IMR-90 (cell line): ENCODE data around the gene DSG3. TPM values are rescaled to one million over a fixed set of nuclear protein-coding genes. Genes with fewer than 3 reads are reported as not detected.

ENCODE experiments used
- ATAC-seq: fragments of 200-7000 bp; cut with Tn5 transposase; 2 replicates; pipeline ENCODE4 v1.9.1; 2020; ENCODE audit warnings: low read depth, mild to moderate bottlenecking, moderate library complexity
- BruUV-seq: library from RNA; stranded (reverse); fragments of 400-500 nt; replicated peaks from 2 replicates; lab custom pipeline; 2021; lab: Mats Ljungman, UMichigan
- CTCF ChIA-PET: fragments of 300-600 bp; formaldehyde crosslinking; extraction: SDS; loops from one replicate; lab custom pipeline; 2021; ENCODE audit warnings: antibody characterized with exemption; lab: Yijun Ruan, JAX
- POLR2A ChIA-PET: fragments of 300-600 bp; sonication (Branson Sonifier 250); formaldehyde crosslinking; loops from one replicate; lab custom pipeline; 2022; ENCODE audit warnings: antibody characterized with exemption; ENCODE audit not compliant: unreplicated experiment; lab: Charles Lee
- DNase-seq: peaks from one replicate; pipeline ENCODE4 v3.0.0; 2013
- H2AFZ ChIP-seq: replicated peaks from 2 replicates; pipeline ENCODE3; 2013; ENCODE audit warnings: low read length, mild to moderate bottlenecking; ENCODE audit not compliant: poor library complexity
- H2AK5ac ChIP-seq: 2 replicates; pipeline ENCODE4 v1.6.1; 2013; ENCODE audit warnings: low read depth, low read length, inconsistent platforms
- H2AK9ac ChIP-seq: replicated peaks from 2 replicates; pipeline ENCODE3; 2013; ENCODE audit warnings: mild to moderate bottlenecking, low read depth, low read length, moderate library complexity; ENCODE audit not compliant: poor library complexity
- H2BK120ac ChIP-seq: 2 replicates; pipeline ENCODE4 v1.6.1; 2013; ENCODE audit warnings: low read depth, low read length, inconsistent platforms
- H2BK15ac ChIP-seq: 3 replicates; pipeline ENCODE4 v1.6.1; 2013; ENCODE audit warnings: low read depth, low read length, inconsistent platforms
- H2BK20ac ChIP-seq: 2 replicates; pipeline ENCODE4 v1.6.1; 2013; ENCODE audit warnings: low read depth, mild to moderate bottlenecking, inconsistent platforms, low read length, moderate library complexity
- H2BK5ac ChIP-seq: 2 replicates; pipeline ENCODE4 v1.6.1; 2013; ENCODE audit warnings: mild to moderate bottlenecking, low read depth, low read length, inconsistent platforms; ENCODE audit not compliant: poor library complexity, severe bottlenecking
- H3K14ac ChIP-seq: replicated peaks from 2 replicates; pipeline ENCODE4 v1.6.1; 2013; ENCODE audit warnings: low read depth, low read length, inconsistent platforms
- H3K18ac ChIP-seq: 2 replicates; pipeline ENCODE4 v1.6.1; 2013; ENCODE audit warnings: low read depth, low read length, control low read depth
- H3K23ac ChIP-seq: 2 replicates; pipeline ENCODE4 v1.6.1; 2013; ENCODE audit warnings: low read depth, low read length, inconsistent platforms
- H3K27ac ChIP-seq: 2 replicates; pipeline ENCODE4 v1.5.1; 2013; ENCODE audit warnings: mild to moderate bottlenecking, control low read depth, low read length; ENCODE audit not compliant: insufficient read depth
- H3K27me3 ChIP-seq: 2 replicates; pipeline ENCODE4 v1.6.1; 2013; ENCODE audit warnings: low read length; ENCODE audit not compliant: control insufficient read depth, insufficient read depth
- H3K36me3 ChIP-seq: 2 replicates; pipeline ENCODE4 v1.6.1; 2013; ENCODE audit warnings: low read length, mixed read lengths; ENCODE audit not compliant: control insufficient read depth, insufficient read depth
- H3K4ac ChIP-seq: 2 replicates; pipeline ENCODE4 v1.6.1; 2013; ENCODE audit warnings: low read depth, low read length, inconsistent platforms
- H3K4me1 ChIP-seq: 2 replicates; pipeline ENCODE4 v1.6.1; 2013; ENCODE audit warnings: low read length, mixed read lengths; ENCODE audit not compliant: control insufficient read depth, insufficient read depth
- H3K4me2 ChIP-seq: 2 replicates; pipeline ENCODE4 v1.6.1; 2013; ENCODE audit warnings: low read depth, mild to moderate bottlenecking, control low read depth, low read length, moderate library complexity
- H3K4me3 ChIP-seq: 2 replicates; pipeline ENCODE4 v1.5.1; 2013; ENCODE audit warnings: low read depth, mild to moderate bottlenecking, control low read depth, low read length, moderate library complexity; ENCODE audit not compliant: insufficient read depth
- H3K56ac ChIP-seq: 2 replicates; pipeline ENCODE4 v1.6.1; 2013; ENCODE audit warnings: low read length, inconsistent platforms; ENCODE audit not compliant: insufficient read depth; ENCODE audit errors: extremely low read depth
- H3K79me1 ChIP-seq, 2 experiments: 2 replicates each; pipeline ENCODE4 v1.6.1; 2013; ENCODE audit warnings: low read length in 2 of 2, inconsistent platforms in 1 of 2, low read depth in 1 of 2
- H3K9ac ChIP-seq: 2 replicates; pipeline ENCODE4 v1.6.1; 2013; ENCODE audit warnings: low read depth, low read length, control low read depth
- H3K9me1 ChIP-seq: 2 replicates; pipeline ENCODE4 v1.6.1; 2013; ENCODE audit warnings: low read length, inconsistent platforms; ENCODE audit not compliant: insufficient read depth
- H3K9me3 ChIP-seq: 2 replicates; pipeline ENCODE4 v1.6.1; 2013; ENCODE audit warnings: low read length; ENCODE audit not compliant: control insufficient read depth, insufficient read depth
- H4K20me1 ChIP-seq: 2 replicates; pipeline ENCODE4 v1.6.1; 2013; ENCODE audit warnings: low read length, inconsistent platforms; ENCODE audit not compliant: insufficient read depth
- H4K5ac ChIP-seq: 2 replicates; pipeline ENCODE4 v1.6.1; 2013; ENCODE audit warnings: mild to moderate bottlenecking, low read depth, low read length, control low read depth
- H4K8ac ChIP-seq, 2 experiments: 2 replicates each; pipeline ENCODE4 v1.6.1; 2013; ENCODE audit warnings: low read depth in 2 of 2, low read length in 2 of 2, control low read depth in 1 of 2, inconsistent platforms in 1 of 2
- H4K91ac ChIP-seq: 2 replicates; pipeline ENCODE4 v1.6.1; 2013; ENCODE audit warnings: low read depth, low read length, inconsistent platforms; ENCODE audit not compliant: insufficient read depth
- BHLHE40 ChIP-seq: fragments of 150-350 bp; IDR thresholded peaks from 2 replicates; pipeline ENCODE4 v1.6.1; 2016; ENCODE audit warnings: mild to moderate bottlenecking, low read depth, low read length
- CHD1 ChIP-seq: IDR thresholded peaks from 2 replicates; pipeline ENCODE4 v1.6.1; 2012; ENCODE audit warnings: low read depth, low read length, improper control_type of control experiment
- FOS ChIP-seq: fragments of 150-350 bp; IDR thresholded peaks from 2 replicates; pipeline ENCODE4 v1.6.1; 2016; ENCODE audit warnings: low read depth, low read length
- MAZ ChIP-seq: IDR thresholded peaks from 2 replicates; pipeline ENCODE4 v1.6.1; 2012; ENCODE audit warnings: low read depth, mild to moderate bottlenecking, low read length, improper control_type of control experiment, moderate library complexity, borderline replicate concordance
- MXI1 ChIP-seq: IDR thresholded peaks from 2 replicates; pipeline ENCODE4 v1.6.1; 2012; ENCODE audit warnings: low read depth, mild to moderate bottlenecking, low read length, moderate library complexity, borderline replicate concordance
- POLR2A ChIP-seq: IDR thresholded peaks from 2 replicates; pipeline ENCODE4 v1.6.1; 2012; ENCODE audit warnings: mild to moderate bottlenecking, low read depth, low read length
- RCOR1 ChIP-seq: IDR thresholded peaks from 2 replicates; pipeline ENCODE4 v1.6.1; 2012; ENCODE audit warnings: mild to moderate bottlenecking, low read length, improper control_type of control experiment; ENCODE audit not compliant: insufficient replicate concordance
- RFX5 ChIP-seq: IDR thresholded peaks from 2 replicates; pipeline ENCODE4 v1.8.0; 2012; ENCODE audit warnings: low read depth, mild to moderate bottlenecking, low read length, moderate library complexity
- SMC3 ChIP-seq: fragments of 150-350 bp; IDR thresholded peaks from 2 replicates; pipeline ENCODE4 v1.6.1; 2016; ENCODE audit warnings: low read depth, mild to moderate bottlenecking, antibody characterized with exemption, low read length, moderate library complexity
- WGBS, 2 experiments: methylation state at CpG; one replicate each; pipeline versions ENCODE4 v1.1.5 to v1.1.7; 2013; ENCODE audit warnings: missing lambda C conversion rate in 2 of 2; ENCODE audit not compliant: insufficient read length in 1 of 2; ENCODE audit errors: extremely low coverage in 2 of 2; 5-methylcytosine and 5-hydroxymethylcytosine counted together
- dilution Hi-C: fragments of 300-500 bp; cut with HindIII; formaldehyde crosslinking; loops from one replicate; pipeline ENCODE4 v1.14.3; 2018; ENCODE audit warnings: low sequenced_read_pairs; ENCODE audit not compliant: unreplicated experiment
- in situ Hi-C: fragments of 300-500 bp; cut with MboI; formaldehyde crosslinking; loops from 3 replicates; pipeline ENCODE4 v1.14.3; 2019; ENCODE audit warnings: low sequenced_read_pairs, inconsistent platforms, mixed read lengths
- intact Hi-C: fragments of 100-400 bp; cut with micrococcal nuclease; formaldehyde crosslinking; loops from 2 replicates; pipeline ENCODE4 v1.10.0; 2022
- polyA plus RNA-seq, 3 experiments: library from polyadenylated mRNA; depleted of rRNA; stranded (reverse); fragments of >200 nt; gene quantifications; 2 replicates each; pipeline ENCODE4 v1.2.3, GENCODE V29; 2012; ENCODE audit warnings: low replicate concordance in 1 of 3
- total RNA-seq: library from RNA; depleted of rRNA; stranded (reverse); fragments of >200 nt; gene quantifications from 2 replicates; pipeline ENCODE4 v1.2.3, GENCODE V29; 2012
- TF ChIP-seq, protein P1 (sequence below): fragments of 150-350 bp; IDR thresholded peaks from 2 replicates; pipeline ENCODE4 v1.6.1; 2016; ENCODE audit warnings: low read depth, mild to moderate bottlenecking, low read length, moderate library complexity, borderline replicate concordance
- TF ChIP-seq, protein P2 (sequence below): conservative IDR thresholded peaks from 2 replicates; pipeline ENCODE4 v1.5.1; 2012; ENCODE audit warnings: mild to moderate bottlenecking, low read depth, low read length, improper control_type of control experiment
- TF ChIP-seq, protein P3 (sequence below): fragments of 150-350 bp; IDR thresholded peaks from 2 replicates; pipeline ENCODE4 v1.6.1; 2017; ENCODE audit warnings: mild to moderate bottlenecking, antibody characterized with exemption, low read length, low read depth

DSG3 gene
- total and polyA plus RNA-seq, 2 of the 4 experiments (the other 2 are of a cell fraction) = not detected

DNA sequence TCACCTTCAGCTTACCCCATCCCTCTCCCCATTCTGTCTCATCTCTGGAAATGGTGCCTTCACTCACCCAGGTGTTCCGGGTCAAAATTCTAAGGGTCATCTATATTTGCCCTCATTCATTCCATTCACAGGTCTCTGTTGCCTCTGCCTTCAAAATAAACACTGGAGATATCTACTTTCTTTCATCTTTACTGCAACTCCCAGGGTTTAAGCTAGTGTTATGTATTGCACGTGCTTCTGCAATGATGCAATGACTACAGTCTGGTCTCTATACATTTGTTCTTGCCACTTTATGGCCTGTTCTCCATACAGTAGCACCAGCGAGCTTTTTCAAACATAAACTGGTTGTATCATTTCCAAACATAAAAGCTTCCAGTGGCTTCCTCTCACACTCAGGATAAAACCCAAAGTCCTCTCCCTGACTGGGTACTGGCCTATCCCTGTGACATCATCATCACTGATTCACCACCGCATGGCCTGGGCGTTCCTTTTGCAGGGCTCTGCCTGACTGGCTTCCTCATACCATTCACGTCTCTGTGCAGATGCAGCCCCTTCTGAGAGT is 64.7 kb downstream of the DSG3 start:
- ChIA-PET POLR2A (no interaction called here), CTCF (interaction anchor here (0.6 kb wide), 1 partner anchor 65 kb away, joined by 4 read pairs; no protein-coding TSS in a partner anchor)
- H3K4me1 ChIP-seq = no peaks in the 10 kb centered on the region
- no peak overlapping the region for H3K18ac ChIP-seq
- H2AK9ac ChIP-seq = no peak overlapping the region
- in situ Hi-C loops = no loop called here
- H3K4ac ChIP-seq = no peak overlapping the region
- no peak overlapping the region for H3K14ac ChIP-seq
- no peak overlapping the region for H2BK15ac ChIP-seq
- no peaks in the 10 kb centered on the region for H3K36me3 ChIP-seq
- WGBS, 2 experiments = 43% methylated on average over 1 of the region's 6 CpGs; no CpG with 5 or more reads in 1 of the 2 experiments
- ATAC-seq (peak; percentile 95), DNase-seq (peak; percentile 71)
- no peaks in the 10 kb centered on the region for H3K79me1 ChIP-seq
- H4K20me1 ChIP-seq = no peaks in the 10 kb centered on the region
- H4K91ac ChIP-seq = no peak overlapping the region
- no peak overlapping the region for H2BK120ac ChIP-seq
- no peak overlapping the region for H3K56ac ChIP-seq
- no peak overlapping the region for H2AK5ac ChIP-seq
- no peaks in the 10 kb centered on the region for H3K9me3 ChIP-seq
- intact Hi-C loops = no loop called here
- no peak overlapping the region for H3K23ac ChIP-seq
- H4K5ac ChIP-seq = no peak overlapping the region
- TF ChIP-seq MXI1 = no peak
- TF ChIP-seq, protein P1, sequence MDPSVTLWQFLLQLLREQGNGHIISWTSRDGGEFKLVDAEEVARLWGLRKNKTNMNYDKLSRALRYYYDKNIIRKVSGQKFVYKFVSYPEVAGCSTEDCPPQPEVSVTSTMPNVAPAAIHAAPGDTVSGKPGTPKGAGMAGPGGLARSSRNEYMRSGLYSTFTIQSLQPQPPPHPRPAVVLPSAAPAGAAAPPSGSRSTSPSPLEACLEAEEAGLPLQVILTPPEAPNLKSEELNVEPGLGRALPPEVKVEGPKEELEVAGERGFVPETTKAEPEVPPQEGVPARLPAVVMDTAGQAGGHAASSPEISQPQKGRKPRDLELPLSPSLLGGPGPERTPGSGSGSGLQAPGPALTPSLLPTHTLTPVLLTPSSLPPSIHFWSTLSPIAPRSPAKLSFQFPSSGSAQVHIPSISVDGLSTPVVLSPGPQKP = no peak
- no peak for TF ChIP-seq MAZ
- TF ChIP-seq, protein P2, sequence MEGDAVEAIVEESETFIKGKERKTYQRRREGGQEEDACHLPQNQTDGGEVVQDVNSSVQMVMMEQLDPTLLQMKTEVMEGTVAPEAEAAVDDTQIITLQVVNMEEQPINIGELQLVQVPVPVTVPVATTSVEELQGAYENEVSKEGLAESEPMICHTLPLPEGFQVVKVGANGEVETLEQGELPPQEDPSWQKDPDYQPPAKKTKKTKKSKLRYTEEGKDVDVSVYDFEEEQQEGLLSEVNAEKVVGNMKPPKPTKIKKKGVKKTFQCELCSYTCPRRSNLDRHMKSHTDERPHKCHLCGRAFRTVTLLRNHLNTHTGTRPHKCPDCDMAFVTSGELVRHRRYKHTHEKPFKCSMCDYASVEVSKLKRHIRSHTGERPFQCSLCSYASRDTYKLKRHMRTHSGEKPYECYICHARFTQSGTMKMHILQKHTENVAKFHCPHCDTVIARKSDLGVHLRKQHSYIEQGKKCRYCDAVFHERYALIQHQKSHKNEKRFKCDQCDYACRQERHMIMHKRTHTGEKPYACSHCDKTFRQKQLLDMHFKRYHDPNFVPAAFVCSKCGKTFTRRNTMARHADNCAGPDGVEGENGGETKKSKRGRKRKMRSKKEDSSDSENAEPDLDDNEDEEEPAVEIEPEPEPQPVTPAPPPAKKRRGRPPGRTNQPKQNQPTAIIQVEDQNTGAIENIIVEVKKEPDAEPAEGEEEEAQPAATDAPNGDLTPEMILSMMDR = no peak
- TF ChIP-seq SMC3 = no peak
- TF ChIP-seq RFX5 = no peak
- no peak for TF ChIP-seq FOS
- TF ChIP-seq BHLHE40 = no peak
- TF ChIP-seq, protein P3, sequence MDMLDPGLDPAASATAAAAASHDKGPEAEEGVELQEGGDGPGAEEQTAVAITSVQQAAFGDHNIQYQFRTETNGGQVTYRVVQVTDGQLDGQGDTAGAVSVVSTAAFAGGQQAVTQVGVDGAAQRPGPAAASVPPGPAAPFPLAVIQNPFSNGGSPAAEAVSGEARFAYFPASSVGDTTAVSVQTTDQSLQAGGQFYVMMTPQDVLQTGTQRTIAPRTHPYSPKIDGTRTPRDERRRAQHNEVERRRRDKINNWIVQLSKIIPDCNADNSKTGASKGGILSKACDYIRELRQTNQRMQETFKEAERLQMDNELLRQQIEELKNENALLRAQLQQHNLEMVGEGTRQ = no peak
- TF ChIP-seq CHD1 = no peak
- no peak for TF ChIP-seq RCOR1
- no peak for TF ChIP-seq POLR2A
- H3K9ac ChIP-seq = no peak overlapping the region
- BruUV-seq = no TSS peak
- H2BK20ac ChIP-seq = no peak overlapping the region
- no peak overlapping the region for H3K4me2 ChIP-seq
- no peak overlapping the region for H3K27ac ChIP-seq
- dilution Hi-C loops = no loop called here
- no peaks in the 10 kb centered on the region for H3K9me1 ChIP-seq
- no peak overlapping the region for H2AFZ ChIP-seq
- H4K8ac ChIP-seq = no peak overlapping the region
- no peaks in the 10 kb centered on the region for H3K27me3 ChIP-seq
- H2BK5ac ChIP-seq = no peak overlapping the region
- no peak overlapping the region for H3K4me3 ChIP-seq
